ENCODE data around the gene PPBP.

Gene PPBP, protein sequence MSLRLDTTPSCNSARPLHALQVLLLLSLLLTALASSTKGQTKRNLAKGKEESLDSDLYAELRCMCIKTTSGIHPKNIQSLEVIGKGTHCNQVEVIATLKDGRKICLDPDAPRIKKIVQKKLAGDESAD

DNA sequence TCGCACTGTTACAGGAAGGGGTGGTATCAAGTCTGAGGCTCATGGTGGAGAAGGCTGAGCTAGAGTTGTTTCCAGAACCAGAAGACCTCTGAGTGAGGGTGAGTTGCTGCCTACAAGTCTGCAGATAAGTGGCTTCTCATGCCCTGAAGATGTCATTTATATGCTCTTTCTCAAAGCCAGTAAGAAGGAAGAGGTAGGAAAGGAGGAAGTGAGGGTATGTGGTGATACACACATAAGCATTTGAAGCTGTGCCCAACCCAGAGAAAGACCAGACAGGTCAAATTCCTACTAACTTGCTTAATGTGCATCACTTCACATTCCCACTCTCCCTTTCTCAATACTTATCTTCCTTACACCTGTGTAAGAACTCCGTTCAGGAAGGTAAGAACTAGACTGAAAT is at the start of gene PPBP:
PPBP (minus strand) TSS at position 130 of the 400 bp plus-strand sequence; CDS start at position 43, 87 bp downstream.
- no peak within 1 kb of the TSS for H3K4me2 ChIP-seq (ENCODE audit: low read length)
- H3K9me2 ChIP-seq (replicated peaks; ENCODE audit: control insufficient read depth, low read length) = no peaks in the 10 kb centered on the region
- no peaks in the 10 kb centered on the region; the same call in 1 of the 2 replicates for H3K27me3 ChIP-seq (ENCODE audit: control insufficient read depth, low read length)
- H3K27ac ChIP-seq (ENCODE audit: low read depth, low read length) = no peak within 1 kb of the TSS
- no peaks in the 10 kb centered on the region for H3K36me3 ChIP-seq (ENCODE audit: control insufficient read depth, low read length)
- H3K4me3 ChIP-seq (ENCODE audit: low read length) = no peak within 1 kb of the TSS
- no peaks in the 10 kb centered on the region for H3K9me3 ChIP-seq (ENCODE audit: control insufficient read depth, insufficient read depth, low read length)
- H3F3A ChIP-seq (ENCODE audit: control insufficient read depth, insufficient read depth) = no peaks in the 10 kb centered on the region
- no peak for TF ChIP-seq EZH2phosphoT487 (IDR thresholded peaks at IDR 0.05; ENCODE audit: borderline replicate concordance, low read length)
- TF ChIP-seq, protein P1, sequence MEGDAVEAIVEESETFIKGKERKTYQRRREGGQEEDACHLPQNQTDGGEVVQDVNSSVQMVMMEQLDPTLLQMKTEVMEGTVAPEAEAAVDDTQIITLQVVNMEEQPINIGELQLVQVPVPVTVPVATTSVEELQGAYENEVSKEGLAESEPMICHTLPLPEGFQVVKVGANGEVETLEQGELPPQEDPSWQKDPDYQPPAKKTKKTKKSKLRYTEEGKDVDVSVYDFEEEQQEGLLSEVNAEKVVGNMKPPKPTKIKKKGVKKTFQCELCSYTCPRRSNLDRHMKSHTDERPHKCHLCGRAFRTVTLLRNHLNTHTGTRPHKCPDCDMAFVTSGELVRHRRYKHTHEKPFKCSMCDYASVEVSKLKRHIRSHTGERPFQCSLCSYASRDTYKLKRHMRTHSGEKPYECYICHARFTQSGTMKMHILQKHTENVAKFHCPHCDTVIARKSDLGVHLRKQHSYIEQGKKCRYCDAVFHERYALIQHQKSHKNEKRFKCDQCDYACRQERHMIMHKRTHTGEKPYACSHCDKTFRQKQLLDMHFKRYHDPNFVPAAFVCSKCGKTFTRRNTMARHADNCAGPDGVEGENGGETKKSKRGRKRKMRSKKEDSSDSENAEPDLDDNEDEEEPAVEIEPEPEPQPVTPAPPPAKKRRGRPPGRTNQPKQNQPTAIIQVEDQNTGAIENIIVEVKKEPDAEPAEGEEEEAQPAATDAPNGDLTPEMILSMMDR (IDR thresholded peaks at IDR 0.05; ENCODE audit: low read depth, low read length, poor library complexity, severe bottlenecking) = no peak
- H4K20me1 ChIP-seq (ENCODE audit: control insufficient read depth, insufficient read depth, low read depth, low read length) = no peaks in the 10 kb centered on the region
- no peaks in the 10 kb centered on the region for H3K4me1 ChIP-seq (ENCODE audit: control insufficient read depth, low read length)
- no peaks in the 10 kb centered on the region for H3K79me2 ChIP-seq (ENCODE audit: control insufficient read depth, low read length)

DNA sequence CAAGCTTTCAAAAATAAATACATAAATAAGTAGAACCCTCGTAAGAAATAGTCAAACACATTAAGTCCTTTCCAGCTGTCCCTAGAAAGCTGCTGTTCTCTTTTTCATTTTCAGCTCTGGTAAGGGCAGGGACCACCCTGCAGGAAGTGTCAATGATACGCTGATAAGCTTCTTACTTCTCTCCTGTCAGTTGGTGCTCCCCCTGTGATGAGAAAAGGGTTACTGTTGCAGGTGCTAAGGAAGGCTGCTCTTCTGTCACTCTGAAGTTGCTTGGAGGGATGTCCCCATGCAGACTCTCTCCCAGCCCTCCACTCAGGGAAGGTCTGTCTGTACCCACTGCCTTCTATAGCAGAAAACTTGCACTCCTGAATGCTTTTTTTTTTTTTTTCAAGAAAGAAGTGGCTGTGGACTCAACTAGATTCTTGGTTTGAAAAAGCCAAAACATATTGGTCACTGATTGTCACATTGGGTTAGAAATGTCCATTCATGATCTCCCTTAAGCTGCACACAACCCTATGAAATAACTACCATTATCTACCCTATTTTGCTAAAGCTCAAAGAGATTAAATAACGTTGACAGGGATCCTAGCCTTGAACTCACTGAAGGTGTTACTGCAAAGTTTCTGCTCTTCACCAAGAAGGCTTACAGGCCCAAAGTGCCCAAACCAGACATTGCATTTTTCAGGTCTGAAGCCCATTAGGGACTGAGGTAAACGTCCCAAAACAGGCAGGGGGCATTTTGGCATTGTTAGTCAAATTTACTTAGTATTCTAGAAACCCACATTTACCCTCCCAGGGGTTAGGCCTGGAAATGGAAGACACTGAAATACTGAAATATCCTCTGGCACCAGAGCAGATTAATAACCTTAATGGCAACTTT is 49.3 kb upstream of the PPBP start:
- H3K4me3 ChIP-seq (ENCODE audit: low read length) = no peak overlapping the region
- no peak overlapping the region for H3K27ac ChIP-seq (ENCODE audit: low read depth, low read length)
- no peaks in the 10 kb centered on the region for H3K9me3 ChIP-seq (ENCODE audit: control insufficient read depth, insufficient read depth, low read length)
- no peaks in the 10 kb centered on the region for H3K79me2 ChIP-seq (ENCODE audit: control insufficient read depth, low read length)
- H3K4me1 ChIP-seq (ENCODE audit: control insufficient read depth, low read length) = no peaks in the 10 kb centered on the region
- no peaks in the 10 kb centered on the region for H3K9me2 ChIP-seq (replicated peaks; ENCODE audit: control insufficient read depth, low read length)
- no peaks in the 10 kb centered on the region for H3K36me3 ChIP-seq (ENCODE audit: control insufficient read depth, low read length)
- TF ChIP-seq, protein P1 (IDR thresholded peaks at IDR 0.05; ENCODE audit: low read depth, low read length, poor library complexity, severe bottlenecking) = no peak
- no peak for TF ChIP-seq EZH2phosphoT487 (IDR thresholded peaks at IDR 0.05; ENCODE audit: borderline replicate concordance, low read length)
- no peak overlapping the region for H3K4me2 ChIP-seq (ENCODE audit: low read length)
- no peaks in the 10 kb centered on the region for H4K20me1 ChIP-seq (ENCODE audit: control insufficient read depth, insufficient read depth, low read depth, low read length)
- no peaks in the 10 kb centered on the region for H3F3A ChIP-seq (ENCODE audit: control insufficient read depth, insufficient read depth)
- H3K27me3 ChIP-seq (ENCODE audit: control insufficient read depth, low read length) = no peaks in the 10 kb centered on the region

DNA sequence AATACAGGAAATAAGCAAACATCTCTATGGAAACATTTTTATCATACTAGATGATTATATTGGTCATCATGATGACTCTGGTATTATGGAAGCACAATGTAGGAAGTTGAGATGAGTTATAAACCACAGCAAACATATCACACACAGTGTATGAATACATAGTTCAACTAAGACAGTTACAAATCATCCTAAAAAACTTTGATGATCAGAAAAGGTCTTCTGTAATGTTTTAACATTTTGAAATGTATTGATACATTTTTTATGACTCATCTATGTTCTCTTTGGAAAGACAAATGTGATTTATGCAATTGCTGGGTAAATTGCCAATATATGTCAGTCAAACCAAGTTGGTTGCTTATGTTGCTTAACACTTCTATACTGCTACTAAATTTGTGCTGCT is 45.7 kb upstream of the PPBP start:
- TF ChIP-seq EZH2phosphoT487 (IDR thresholded peaks at IDR 0.05; ENCODE audit: borderline replicate concordance, low read length) = no peak
- TF ChIP-seq, protein P1 (IDR thresholded peaks at IDR 0.05; ENCODE audit: low read depth, low read length, poor library complexity, severe bottlenecking) = no peak
- Histone ChIP-seq H3K9me2 (replicated peaks; ENCODE audit: control insufficient read depth, low read length) (no peaks in the 10 kb centered on the region), H3K4me2 (ENCODE audit: low read length) (no peak overlapping the region), H3K4me3 (ENCODE audit: low read length) (no peak overlapping the region), H3K36me3 (ENCODE audit: control insufficient read depth, low read length) (no peaks in the 10 kb centered on the region), H3K9me3 (ENCODE audit: control insufficient read depth, insufficient read depth, low read length) (no peaks in the 10 kb centered on the region), H3K27ac (ENCODE audit: low read depth, low read length) (no peak overlapping the region), H3K27me3 (ENCODE audit: control insufficient read depth, low read length) (no peaks in the 10 kb centered on the region), H3F3A (ENCODE audit: control insufficient read depth, insufficient read depth) (no peaks in the 10 kb centered on the region), H4K20me1 (ENCODE audit: control insufficient read depth, insufficient read depth, low read depth, low read length) (no peaks in the 10 kb centered on the region), H3K4me1 (ENCODE audit: control insufficient read depth, low read length) (no peaks in the 10 kb centered on the region), H3K79me2 (ENCODE audit: control insufficient read depth, low read length) (no peaks in the 10 kb centered on the region)

Data from DOHH2 (cell line).